ENCODE data around the gene CSF3. TPM values are rescaled to one million over a fixed set of nuclear protein-coding genes. Genes with fewer than 3 reads are reported as not detected.

CSF3 gene
- total and polyA plus RNA-seq, 5 experiments from 2014 or later = not detected

GRCh38 chr17:39979893-39980350 is 35.3 kb upstream of the CSF3 start:
- H3K27ac Mint-ChIP-seq = peak overlapping the region; percentile 90 to 98 (median 96)
- peak overlapping the region; percentile 91 to 96 (median 94) for H3K4me3 Mint-ChIP-seq
- H3K9me3 Mint-ChIP-seq = no peaks in the 10 kb centered on the region
- POLR2A ChIA-PET = interaction anchor here (0.7 to 3.4 kb wide), 25 partner anchors 10 to 518 kb away, joined by 3 to 45 read pairs (median 5); partner anchors contain the start of genes CASC3, CDK12, GSDMA and LRRC3C
- H3K4me1 Mint-ChIP-seq = peaks cover 21 to 48% (median 37%) of the 10 kb centered on the region in 4 donors
- peaks cover 0 to 17% (median 0%) of the 10 kb centered on the region in 3 donors for H3K36me3 Mint-ChIP-seq
- ATAC-seq = peak; percentile 24 to 34
- DNase-seq = peak in 2 of 10 donors; percentile 11 to 36
- H3K27me3 Mint-ChIP-seq = no peaks in the 10 kb centered on the region

- peak; percentile 90 to 99 (median 98) for DNase-seq
- H3K4me1 Mint-ChIP-seq = peaks cover 21 to 48% (median 39%) of the 10 kb centered on the region in 4 donors
- H3K27ac Mint-ChIP-seq = peak within 1 kb of the TSS; percentile 90 to 98 (median 96)
- H3K27me3 Mint-ChIP-seq = no peaks in the 10 kb centered on the region
- H3K9me3 Mint-ChIP-seq = no peaks in the 10 kb centered on the region
- peaks cover 0 to 24% (median 0%) of the 10 kb centered on the region in 3 donors for H3K36me3 Mint-ChIP-seq
- ATAC-seq = peak; percentile 90 to 94
- POLR2A ChIA-PET = interaction anchor here (0.7 to 3.4 kb wide), 27 partner anchors 9 to 529 kb away, joined by 3 to 45 read pairs (median 5); partner anchors contain the start of genes CASC3, CDK12, GSDMA and LRRC3C
- H3K4me3 Mint-ChIP-seq = peak within 1 kb of the TSS; percentile 91 to 96 (median 94)
Measured at GRCh38 chr17:39980351-39981206, 34.7 kb upstream of the CSF3 start, which contains the start of gene PSMD3. TSS of gene PSMD3 (plus strand) at chr17:39980807. CDS start at chr17:39980971, 164 bp downstream.

DNA sequence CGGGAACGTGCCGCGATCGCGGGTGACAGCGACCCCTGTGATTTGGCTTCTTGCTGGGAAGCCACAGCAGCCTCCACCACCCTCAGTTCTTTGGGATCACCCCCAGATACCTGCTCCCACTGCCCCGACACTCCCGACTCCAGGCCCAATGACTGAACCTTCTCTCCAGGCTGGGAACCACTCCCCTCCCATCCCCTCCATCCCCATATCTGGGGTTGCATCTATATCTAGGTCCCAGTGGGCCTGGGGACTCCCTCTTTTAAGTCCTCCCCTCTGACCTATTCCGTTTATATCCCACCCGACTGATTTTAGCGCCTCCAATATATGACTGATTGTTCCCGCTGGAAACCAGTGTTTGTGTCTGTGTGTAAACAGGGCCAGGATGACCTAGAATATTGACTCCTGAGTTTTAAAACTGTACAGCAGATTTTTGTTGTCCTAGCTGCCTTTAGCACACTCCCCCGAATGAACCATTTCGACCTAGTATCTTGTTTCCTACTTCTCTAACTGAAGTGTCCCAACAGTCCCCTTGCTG is 34.0 kb upstream of the CSF3 start:
- Mint-ChIP-seq H3K27ac (peak overlapping the region; percentile 90 to 98 (median 96)), H3K9me3 (no peaks in the 10 kb centered on the region), H3K4me1 (peaks cover 21 to 48% (median 39%) of the 10 kb centered on the region in 4 donors), H3K27me3 (no peaks in the 10 kb centered on the region), H3K36me3 (peaks cover 0 to 31% (median 0%) of the 10 kb centered on the region in 3 donors), H3K4me3 (peak overlapping the region; percentile 91 to 96 (median 94))
- POLR2A ChIA-PET = interaction anchor here (1.0 to 3.4 kb wide), 18 partner anchors 11 to 530 kb away, joined by 3 to 45 read pairs (median 8); partner anchors contain the start of genes CASC3, GSDMA, LRRC3C and MED1
- ATAC-seq (no peak), DNase-seq (no peak)

- Mint-ChIP-seq H3K4me1 (peaks cover 21 to 48% (median 40%) of the 10 kb centered on the region in 4 donors), H3K27ac (peak overlapping the region; percentile 90 to 98 (median 96)), H3K27me3 (no peaks in the 10 kb centered on the region), H3K4me3 (peak overlapping the region; percentile 91 to 96 (median 94)), H3K36me3 (peaks cover 0 to 37% (median 3%) of the 10 kb centered on the region in 3 donors), H3K9me3 (no peaks in the 10 kb centered on the region)
- DNase-seq (no peak), ATAC-seq (no peak)
- POLR2A ChIA-PET = interaction anchor here (0.9 to 3.4 kb wide), 5 partner anchors 10 to 341 kb away, joined by 3 to 45 read pairs (median 5); partner anchors contain the start of genes LRRC3C, MED24 and ORMDL3
Measured at GRCh38 chr17:39981766-39982375, 33.4 kb upstream of the CSF3 start.

GRCh38 chr17:39988206-39988810 is 26.9 kb upstream of the CSF3 start:
- Mint-ChIP-seq H3K4me1 (peaks cover 6 to 25% (median 13%) of the 10 kb centered on the region in 4 donors), H3K9me3 (no peaks in the 10 kb centered on the region), H3K4me3 (no peak overlapping the region), H3K27me3 (no peaks in the 10 kb centered on the region), H3K27ac (no peak overlapping the region), H3K36me3 (peaks cover 5 to 99% (median 36%) of the 10 kb centered on the region in 3 donors)
- POLR2A ChIA-PET = no interaction called here
- ATAC-seq (no peak), DNase-seq (no peak)

DNA sequence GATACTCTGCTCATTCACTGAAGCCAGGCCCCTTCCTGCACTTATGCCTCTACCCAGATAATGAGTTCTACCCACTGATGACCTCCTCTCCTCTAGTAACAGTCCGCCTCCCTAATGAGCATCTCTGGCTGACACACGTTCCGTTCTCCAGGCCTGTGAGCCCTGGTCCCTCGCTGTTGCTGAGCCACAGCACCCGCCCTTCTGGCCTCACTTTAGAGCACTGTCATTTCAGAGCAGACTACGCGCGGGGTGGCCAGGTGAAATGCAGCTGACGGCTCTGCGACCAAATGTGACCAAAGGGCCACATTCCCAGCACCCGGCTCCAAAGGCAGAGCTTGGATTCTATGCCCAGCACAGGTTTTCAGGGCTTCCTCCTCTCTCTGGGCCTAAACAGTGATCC is 20.8 kb upstream of the CSF3 start:
- ATAC-seq = no peak

DNA sequence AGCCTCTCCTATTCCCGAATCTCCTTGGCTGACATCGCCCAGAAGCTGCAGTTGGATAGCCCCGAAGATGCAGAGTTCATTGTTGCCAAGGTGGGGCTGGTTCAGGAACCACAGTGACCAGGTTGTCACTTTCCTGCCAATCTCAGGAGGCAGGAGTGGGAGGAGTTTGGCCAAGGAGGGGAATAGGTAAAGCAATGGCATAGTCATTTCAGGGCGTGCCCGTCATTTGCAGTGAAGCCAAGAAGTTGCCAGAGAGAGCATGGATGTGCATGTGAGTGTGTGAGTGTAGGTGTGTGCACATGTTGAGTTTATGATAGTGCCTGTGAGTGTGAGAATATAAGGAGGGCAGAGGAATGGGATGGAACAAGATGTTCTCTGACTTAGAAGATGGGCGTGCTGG is 19.8 kb upstream of the CSF3 start:
- H3K9me3 Mint-ChIP-seq = no peaks in the 10 kb centered on the region
- H3K36me3 Mint-ChIP-seq = peaks cover 5 to 85% (median 26%) of the 10 kb centered on the region in 3 donors
- POLR2A ChIA-PET = no interaction called here
- H3K4me1 Mint-ChIP-seq = peaks cover 0 to 13% (median 0%) of the 10 kb centered on the region in 4 donors
- H3K27me3 Mint-ChIP-seq = no peaks in the 10 kb centered on the region
- DNase-seq (no peak), ATAC-seq (no peak)
- peak overlapping the region in 1 of 10 donors; percentile 57 for H3K27ac Mint-ChIP-seq
- H3K4me3 Mint-ChIP-seq = no peak overlapping the region

More for the DNA sequence above, 20.8 kb upstream of the CSF3 start:
- Mint-ChIP-seq H3K36me3 (peaks cover 5 to 95% (median 31%) of the 10 kb centered on the region in 3 donors), H3K4me3 (no peak overlapping the region), H3K27me3 (no peaks in the 10 kb centered on the region), H3K9me3 (no peaks in the 10 kb centered on the region), H3K4me1 (peaks cover 0 to 13% (median 0%) of the 10 kb centered on the region in 4 donors), H3K27ac (peak overlapping the region in 3 of 10 donors; percentile 11 to 76 (median 71))
- POLR2A ChIA-PET = interaction anchor here (2.1 kb wide), 1 partner anchor 13 kb away, joined by 5 read pairs; the partner anchor contains the start of gene PSMD3
- no peak for DNase-seq

GRCh38 chr17:39996162-39996561 is 19.1 kb upstream of the CSF3 start:
- peaks cover 0 to 13% (median 0%) of the 10 kb centered on the region in 4 donors for H3K4me1 Mint-ChIP-seq
- no peaks in the 10 kb centered on the region for H3K9me3 Mint-ChIP-seq
- POLR2A ChIA-PET = interaction anchor here (0.6 kb wide), 1 partner anchor 144 kb away, joined by 5 read pairs; the partner anchor contains the start of gene CASC3
- DNase-seq = no peak
- ATAC-seq = no peak
- H3K27ac Mint-ChIP-seq = peak overlapping the region in 1 of 10 donors; percentile 11
- H3K36me3 Mint-ChIP-seq = peaks cover 5 to 78% (median 22%) of the 10 kb centered on the region in 3 donors
- H3K27me3 Mint-ChIP-seq = no peaks in the 10 kb centered on the region
- no peak overlapping the region for H3K4me3 Mint-ChIP-seq

DNA sequence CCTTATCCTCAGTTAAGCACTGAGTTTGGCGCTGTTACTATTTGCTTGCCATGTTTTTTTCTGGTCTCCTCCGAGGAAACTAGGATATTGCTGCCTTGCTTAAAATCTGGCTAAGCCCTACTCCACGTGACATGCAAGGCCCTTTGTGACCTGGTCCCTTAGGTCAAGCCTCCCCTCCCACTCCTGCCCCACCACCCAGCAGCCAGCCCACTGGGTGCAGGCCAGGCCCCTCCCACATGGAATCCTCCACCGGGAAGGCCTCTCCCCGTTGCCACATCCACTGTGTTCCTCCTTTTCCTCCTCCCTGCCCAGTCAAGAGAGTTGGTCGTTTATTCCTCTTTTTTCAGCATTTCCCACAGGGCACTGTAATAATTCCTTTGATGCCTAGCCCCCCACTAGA is 18.4 kb upstream of the CSF3 start:
- POLR2A ChIA-PET = interaction anchor here (0.6 kb wide), 1 partner anchor 144 kb away, joined by 5 read pairs; the partner anchor contains the start of gene CASC3
- Mint-ChIP-seq H3K4me3 (no peak overlapping the region), H3K27ac (peak overlapping the region in 1 of 10 donors; percentile 48), H3K9me3 (no peaks in the 10 kb centered on the region), H3K27me3 (no peaks in the 10 kb centered on the region), H3K4me1 (peaks cover 0 to 13% (median 0%) of the 10 kb centered on the region in 4 donors), H3K36me3 (peaks cover 5 to 71% (median 18%) of the 10 kb centered on the region in 3 donors)
- DNase-seq (no peak), ATAC-seq (no peak)

- peaks cover 5 to 64% (median 17%) of the 10 kb centered on the region in 3 donors for H3K36me3 Mint-ChIP-seq
- no peak overlapping the region for H3K4me3 Mint-ChIP-seq
- H3K27ac Mint-ChIP-seq = no peak overlapping the region
- DNase-seq (no peak), ATAC-seq (no peak)
- H3K4me1 Mint-ChIP-seq = peaks cover 0 to 13% (median 0%) of the 10 kb centered on the region in 4 donors
- POLR2A ChIA-PET = no interaction called here
- no peaks in the 10 kb centered on the region for H3K27me3 Mint-ChIP-seq
- H3K9me3 Mint-ChIP-seq = no peaks in the 10 kb centered on the region
Measured at GRCh38 chr17:39997543-39997942, 17.7 kb upstream of the CSF3 start.

DNA sequence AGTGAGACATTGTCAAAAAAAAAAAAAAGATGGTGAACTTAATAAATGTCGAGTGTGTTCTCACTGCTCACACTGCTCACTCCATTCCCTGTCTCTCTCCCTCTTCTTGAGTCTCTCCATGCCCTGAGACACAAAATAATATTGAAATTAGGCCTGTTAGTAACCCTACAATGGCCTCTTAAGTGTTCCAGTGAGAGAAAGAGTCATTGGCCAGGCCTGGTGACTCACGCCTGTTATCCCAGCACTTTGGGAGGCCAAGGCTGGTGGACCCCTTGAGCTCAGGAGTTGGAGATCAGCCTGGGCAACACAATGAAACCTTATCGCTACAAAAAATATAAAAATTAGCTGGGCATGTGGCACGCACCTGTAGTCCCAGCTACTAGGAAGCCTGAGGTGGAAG is 16.2 kb upstream of the CSF3 start:
- no peaks in the 10 kb centered on the region for H3K27me3 Mint-ChIP-seq
- no peak overlapping the region for H3K4me3 Mint-ChIP-seq
- peaks cover 0 to 49% (median 12%) of the 10 kb centered on the region in 3 donors for H3K36me3 Mint-ChIP-seq
- H3K27ac Mint-ChIP-seq = peak overlapping the region in 3 of 10 donors; percentile 43 to 75 (median 64)
- POLR2A ChIA-PET = no interaction called here
- ATAC-seq (no peak), DNase-seq (no peak)
- no peaks in the 10 kb centered on the region for H3K9me3 Mint-ChIP-seq
- H3K4me1 Mint-ChIP-seq = peaks cover 0 to 3% (median 0%) of the 10 kb centered on the region in 4 donors

All from naive thymus-derived CD8-positive, alpha-beta T cell (primary cell).